PC-3 (cell line): Measurements from ENCODE around the gene APLP1.

Experiments
- EZH2 ChIP-seq: fragments of 300-600 bp; sonication (generic); IDR thresholded peaks from one replicate; pipeline ENCODE4 v1.6.1; 2017; ENCODE audit warnings: antibody characterized with exemption, mild to moderate bottlenecking, low read length; ENCODE audit not compliant: unreplicated experiment
- EZH2phosphoT487 ChIP-seq: fragments of 300-600 bp; sonication (generic); IDR thresholded peaks from 2 replicates; pipeline ENCODE4 v1.6.1; 2018; ENCODE audit warnings: mild to moderate bottlenecking, antibody characterized with exemption, low read length, borderline replicate concordance
- TF ChIP-seq, protein P1 (sequence below): fragments of 300-600 bp; sonication (generic); conservative IDR thresholded peaks from 2 replicates; pipeline ENCODE4 v1.5.1; 2017; ENCODE audit warnings: antibody characterized with exemption, low read depth, mild to moderate bottlenecking, low read length

DNA sequence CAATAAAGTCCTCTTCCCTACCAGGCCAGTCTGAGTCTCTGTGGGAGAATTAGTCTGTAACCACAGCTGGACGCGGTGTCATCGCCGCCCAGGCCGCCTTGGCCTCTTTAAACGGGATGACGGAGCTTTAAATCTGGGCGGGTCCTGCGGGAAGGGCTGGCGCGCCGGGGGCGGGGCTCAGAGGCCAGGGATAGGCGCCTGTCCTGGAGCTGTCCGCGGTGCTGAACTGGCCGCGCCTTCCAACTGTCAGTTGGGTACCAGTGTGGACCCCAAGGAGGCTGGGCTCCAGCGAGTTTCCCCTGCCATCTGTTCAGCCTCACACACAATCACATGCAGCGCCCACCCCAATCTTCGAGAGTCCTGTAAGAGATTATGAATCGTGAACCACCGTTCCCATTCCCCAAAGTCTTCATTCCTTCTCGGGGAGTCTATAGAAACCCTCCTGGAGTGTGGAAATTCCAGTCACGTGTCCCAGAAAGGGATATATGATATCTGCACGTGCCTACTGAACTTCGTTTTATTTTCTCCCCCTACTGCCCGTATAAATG lies 11.5 kb downstream of the APLP1 start:
- no peak for TF ChIP-seq EZH2phosphoT487
- TF ChIP-seq, protein P1, sequence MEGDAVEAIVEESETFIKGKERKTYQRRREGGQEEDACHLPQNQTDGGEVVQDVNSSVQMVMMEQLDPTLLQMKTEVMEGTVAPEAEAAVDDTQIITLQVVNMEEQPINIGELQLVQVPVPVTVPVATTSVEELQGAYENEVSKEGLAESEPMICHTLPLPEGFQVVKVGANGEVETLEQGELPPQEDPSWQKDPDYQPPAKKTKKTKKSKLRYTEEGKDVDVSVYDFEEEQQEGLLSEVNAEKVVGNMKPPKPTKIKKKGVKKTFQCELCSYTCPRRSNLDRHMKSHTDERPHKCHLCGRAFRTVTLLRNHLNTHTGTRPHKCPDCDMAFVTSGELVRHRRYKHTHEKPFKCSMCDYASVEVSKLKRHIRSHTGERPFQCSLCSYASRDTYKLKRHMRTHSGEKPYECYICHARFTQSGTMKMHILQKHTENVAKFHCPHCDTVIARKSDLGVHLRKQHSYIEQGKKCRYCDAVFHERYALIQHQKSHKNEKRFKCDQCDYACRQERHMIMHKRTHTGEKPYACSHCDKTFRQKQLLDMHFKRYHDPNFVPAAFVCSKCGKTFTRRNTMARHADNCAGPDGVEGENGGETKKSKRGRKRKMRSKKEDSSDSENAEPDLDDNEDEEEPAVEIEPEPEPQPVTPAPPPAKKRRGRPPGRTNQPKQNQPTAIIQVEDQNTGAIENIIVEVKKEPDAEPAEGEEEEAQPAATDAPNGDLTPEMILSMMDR, result no peak
- no peak for TF ChIP-seq EZH2
